Lung (tissue), 12 donors: ENCODE measurements around the gene SUSD1. TPM values are rescaled to one million over a fixed set of nuclear protein-coding genes. Genes with fewer than 3 reads are reported as not detected.

Source experiments
- ATAC-seq: fragments of 200-7000 bp; cut with Tn5 transposase; one replicate; pipeline ENCODE4 v1.9.1; 2020; ENCODE audit warnings: moderate number of reproducible peaks; ENCODE audit not compliant: insufficient read depth, low FRiP score
- DNase-seq, 3 donors: peaks; one replicate each; pipeline ENCODE4 v3.0.0-alpha.2; 2013 to 2017
- H3K27ac ChIP-seq, 2 donors: one replicate each; pipeline ENCODE4 v1.5.1; 2013; ENCODE audit warnings: mild to moderate bottlenecking in 2 of 2, moderate library complexity in 2 of 2, control low read depth in 1 of 2, inconsistent platforms in 1 of 2, low read depth in 1 of 2, low read length in 1 of 2
- H3K27me3 ChIP-seq, 3 donors: one replicate each; pipeline ENCODE4 v1.5.1; 2013; ENCODE audit warnings: low read length in 2 of 3; ENCODE audit not compliant: control insufficient read depth in 3 of 3, insufficient read depth in 3 of 3
- H3K36me3 ChIP-seq, 4 donors: one replicate each; pipeline ENCODE4 v1.5.1; 2013; ENCODE audit warnings: low read length in 4 of 4, mild to moderate bottlenecking in 1 of 4, moderate library complexity in 1 of 4; ENCODE audit not compliant: control insufficient read depth in 4 of 4, insufficient read depth in 4 of 4
- H3K4me1 ChIP-seq, 5 donors: one replicate each; pipeline ENCODE4 v1.5.1; 2013; ENCODE audit warnings: low read length in 5 of 5, mild to moderate bottlenecking in 2 of 5, moderate library complexity in 1 of 5; ENCODE audit not compliant: control insufficient read depth in 5 of 5, insufficient read depth in 5 of 5
- H3K4me3 ChIP-seq: one replicate; pipeline ENCODE4 v1.5.1; 2013; ENCODE audit warnings: mild to moderate bottlenecking, control low read depth, moderate library complexity
- H3K9ac ChIP-seq, 2 donors: one replicate each; pipeline ENCODE4 v1.5.1; 2013; ENCODE audit warnings: low read length in 2 of 2, control low read depth in 1 of 2; ENCODE audit not compliant: insufficient read depth in 1 of 2
- H3K9me3 ChIP-seq, 4 donors: one replicate each; pipeline ENCODE4 v1.5.1; 2013; ENCODE audit warnings: low read length in 3 of 4, mild to moderate bottlenecking in 1 of 4, moderate library complexity in 1 of 4; ENCODE audit not compliant: control insufficient read depth in 4 of 4, insufficient read depth in 3 of 4
- WGBS, 2 donors: extraction: QIAGEN DNeasy Blood & Tissue Kit; methylation state at CpG; one replicate each; pipeline ENCODE4 v1.1.7; 2013; 5-methylcytosine and 5-hydroxymethylcytosine counted together
- polyA plus RNA-seq, 2 donors: library from polyadenylated mRNA; stranded (reverse); fragments of 200-250 nt; gene quantifications; one replicate each; pipeline ENCODE4 v1.2.1, GENCODE V29; 2013
- total RNA-seq, 2 donors: library from RNA; depleted of rRNA in 1 of 2; stranded (reverse); fragments of >200 nt in 1 of 2; gene quantifications; one replicate each; pipeline ENCODE4 v1.2.1, GENCODE V29; 2014 to 2021
- TF ChIP-seq, protein P1 (sequence below): IDR thresholded peaks from 2 replicates; pipeline ENCODE4 v1.5.1; 2012; ENCODE audit warnings: mild to moderate bottlenecking; ENCODE audit errors: control extremely low read depth, extremely low read depth
- donor health status: control.
- donor health status: control.
- donor health status: Bipolar disorder and iron deficiency.
- donor health status: healthy.
- donor health status: DM: yes; HTN: yes; CAD: no.

SUSD1 gene
- total and polyA plus RNA-seq, 4 donors = 4.4 to 26.6 (median 21.1) TPM

DNA sequence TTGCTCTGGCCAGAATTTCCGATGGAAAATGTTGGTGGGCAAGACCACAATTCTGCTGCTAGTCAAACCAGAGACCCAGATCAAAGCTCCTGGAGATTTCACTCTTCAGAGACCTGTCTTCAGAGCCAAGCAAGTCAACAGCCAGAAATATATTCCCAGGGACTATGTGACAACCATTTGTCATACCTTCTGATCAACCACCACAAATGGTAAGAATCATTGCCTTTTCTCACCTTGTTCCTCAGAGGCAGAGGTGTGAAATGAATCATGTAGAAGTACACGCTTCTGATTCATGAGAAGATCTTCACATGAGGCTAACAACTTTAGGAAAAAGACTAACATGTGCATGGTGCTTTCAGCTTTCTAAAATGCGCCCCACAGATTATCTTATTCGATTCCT lies 53.5 kb downstream of the SUSD1 start:
- no peak for DNase-seq
- peaks cover 0 to 11% (median 6%) of the 10 kb centered on the region in 5 donors for H3K4me1 ChIP-seq
- TF ChIP-seq, protein P1, sequence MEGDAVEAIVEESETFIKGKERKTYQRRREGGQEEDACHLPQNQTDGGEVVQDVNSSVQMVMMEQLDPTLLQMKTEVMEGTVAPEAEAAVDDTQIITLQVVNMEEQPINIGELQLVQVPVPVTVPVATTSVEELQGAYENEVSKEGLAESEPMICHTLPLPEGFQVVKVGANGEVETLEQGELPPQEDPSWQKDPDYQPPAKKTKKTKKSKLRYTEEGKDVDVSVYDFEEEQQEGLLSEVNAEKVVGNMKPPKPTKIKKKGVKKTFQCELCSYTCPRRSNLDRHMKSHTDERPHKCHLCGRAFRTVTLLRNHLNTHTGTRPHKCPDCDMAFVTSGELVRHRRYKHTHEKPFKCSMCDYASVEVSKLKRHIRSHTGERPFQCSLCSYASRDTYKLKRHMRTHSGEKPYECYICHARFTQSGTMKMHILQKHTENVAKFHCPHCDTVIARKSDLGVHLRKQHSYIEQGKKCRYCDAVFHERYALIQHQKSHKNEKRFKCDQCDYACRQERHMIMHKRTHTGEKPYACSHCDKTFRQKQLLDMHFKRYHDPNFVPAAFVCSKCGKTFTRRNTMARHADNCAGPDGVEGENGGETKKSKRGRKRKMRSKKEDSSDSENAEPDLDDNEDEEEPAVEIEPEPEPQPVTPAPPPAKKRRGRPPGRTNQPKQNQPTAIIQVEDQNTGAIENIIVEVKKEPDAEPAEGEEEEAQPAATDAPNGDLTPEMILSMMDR = no peak
- no peak overlapping the region for H3K27ac ChIP-seq
- H3K9me3 ChIP-seq = no peaks in the 10 kb centered on the region
- no peak for ATAC-seq
- no peak overlapping the region for H3K9ac ChIP-seq
- H3K36me3 ChIP-seq = peaks cover 0 to 11% (median 3%) of the 10 kb centered on the region in 4 donors
- 94 to 98% methylated on average over 4 of the region's 4 CpGs for WGBS, 2 donors
- no peak overlapping the region for H3K4me3 ChIP-seq
- no peaks in the 10 kb centered on the region for H3K27me3 ChIP-seq

DNA sequence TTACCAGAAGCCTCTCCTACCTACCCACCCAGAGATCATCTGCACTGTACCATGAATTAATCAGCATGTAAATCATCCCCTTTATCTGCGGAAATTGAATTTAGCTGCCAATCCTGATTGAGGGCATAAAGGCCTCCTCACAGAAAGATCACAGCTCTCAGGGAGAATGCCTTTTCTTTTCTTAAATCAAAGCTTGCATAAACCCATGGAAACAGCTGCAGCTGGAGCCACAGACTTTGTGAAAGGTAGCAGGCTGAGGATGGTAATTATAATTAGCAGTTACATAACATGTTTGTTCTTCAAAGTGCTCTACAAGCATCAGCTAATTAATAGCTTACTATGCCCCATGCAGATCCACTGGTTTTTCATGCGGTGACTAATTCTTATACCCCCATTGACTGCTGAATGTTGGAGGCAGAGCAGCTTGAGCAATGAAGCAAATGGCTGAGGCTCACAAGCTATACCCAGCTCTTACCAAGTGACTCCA lies 54.6 kb downstream of the SUSD1 start:
- Histone ChIP-seq H3K27ac (no peak overlapping the region), H3K4me1 (peaks cover 0 to 11% (median 6%) of the 10 kb centered on the region in 5 donors), H3K9ac (no peak overlapping the region), H3K36me3 (peaks cover 0 to 11% (median 3%) of the 10 kb centered on the region in 4 donors), H3K27me3 (no peaks in the 10 kb centered on the region), H3K9me3 (no peaks in the 10 kb centered on the region), H3K4me3 (no peak overlapping the region)
- TF ChIP-seq, protein P1 = no peak
- DNase-seq (no peak), ATAC-seq (no peak)
- WGBS, 2 donors = 84 to 93% methylated on average over 2 of the region's 2 CpGs

DNA sequence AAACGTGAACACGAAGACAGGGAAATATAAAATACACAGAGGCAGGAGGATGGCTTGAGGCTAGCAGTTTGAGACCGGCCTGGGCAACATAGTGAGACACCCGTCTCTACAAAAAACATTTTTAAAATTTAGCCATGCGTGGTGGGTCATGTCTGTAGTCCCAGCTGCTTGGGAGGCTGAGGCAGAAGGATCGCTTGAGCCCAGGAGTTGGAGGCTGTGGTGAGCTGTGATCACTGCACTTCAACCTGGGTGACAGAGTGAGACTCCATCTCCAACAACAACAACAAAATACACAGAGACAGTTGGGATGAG lies 55.1 kb downstream of the SUSD1 start:
- Histone ChIP-seq H3K36me3 (peaks cover 0 to 11% (median 3%) of the 10 kb centered on the region in 4 donors), H3K27me3 (no peaks in the 10 kb centered on the region), H3K4me3 (no peak overlapping the region), H3K9me3 (no peaks in the 10 kb centered on the region), H3K9ac (no peak overlapping the region), H3K4me1 (peaks cover 0 to 11% (median 6%) of the 10 kb centered on the region in 5 donors), H3K27ac (no peak overlapping the region)
- DNase-seq = no peak
- TF ChIP-seq, protein P1 = no peak
- no peak for ATAC-seq
- WGBS, 2 donors = 86 to 91% methylated on average over 6 of the region's 6 CpGs
